HepG2 (cell line): ENCODE results near the gene CAPN9.
A peak's percentile ranks its signal among the peaks of the same experiment; 100 is the strongest.

Source experiments
- CEBPB ChIP-seq: IDR thresholded peaks from 2 replicates; pipeline ENCODE4 v1.6.1; 2011; ENCODE audit warnings: low read depth, low read length, improper control_type of control experiment, borderline replicate concordance
- CTCF ChIP-seq: sonication (generic); formaldehyde crosslinking; IDR thresholded peaks from 2 replicates; pipeline ENCODE4 v1.5.0; 2020; ENCODE audit warnings: mild to moderate bottlenecking, missing genetic modification reagents, moderate library complexity
- IKZF5 ChIP-seq: IDR thresholded peaks from 2 replicates; pipeline ENCODE4 v1.6.1; 2018; ENCODE audit warnings: missing genetic modification reagents, mild to moderate bottlenecking, missing compliant biosample characterization
- PCBP1 ChIP-seq: fragments of 200-400 bp; formaldehyde crosslinking; IDR thresholded peaks from 2 replicates; pipeline ENCODE4 v1.6.1; 2017; ENCODE audit warnings: mild to moderate bottlenecking, low read depth, low read length, borderline replicate concordance
- POLR2G ChIP-seq: fragments of 200-400 bp; formaldehyde crosslinking; IDR thresholded peaks from 2 replicates; pipeline ENCODE4 v1.6.1; 2018; ENCODE audit warnings: mild to moderate bottlenecking, low read depth, low read length, moderate library complexity
- REPIN1 ChIP-seq: sonication (generic); formaldehyde crosslinking; IDR thresholded peaks from 2 replicates; pipeline ENCODE4 v1.8.0; 2022; ENCODE audit warnings: missing genetic modification reagents, low read depth, mild to moderate bottlenecking, borderline replicate concordance
- SNRNP70 ChIP-seq: fragments of 200-400 bp; formaldehyde crosslinking; IDR thresholded peaks from 2 replicates; pipeline ENCODE4 v1.6.1; 2017; ENCODE audit warnings: mild to moderate bottlenecking, low read depth, low read length, moderate library complexity
- SP1 ChIP-seq, 2 experiments: fragments of 450-650 bp in 1 of 2; sonication (generic) in 1 of 2; formaldehyde crosslinking in 1 of 2; IDR thresholded peaks; 2 replicates each; pipeline versions ENCODE4 v1.4.0 to v1.6.1; 2016 to 2020; ENCODE audit warnings: missing genetic modification reagents in 1 of 2
- THRA ChIP-seq: sonication (generic); formaldehyde crosslinking; IDR thresholded peaks from 2 replicates; pipeline ENCODE4 v1.4.0; 2020; ENCODE audit warnings: missing genetic modification reagents, borderline replicate concordance
- TSC22D2 ChIP-seq: sonication (generic); formaldehyde crosslinking; IDR thresholded peaks from 2 replicates; pipeline ENCODE4 v1.5.1; 2020; ENCODE audit warnings: missing genetic modification reagents, mild to moderate bottlenecking, borderline replicate concordance
- ZBTB10 ChIP-seq: sonication (generic); formaldehyde crosslinking; IDR thresholded peaks from 2 replicates; pipeline ENCODE4 v1.4.0; 2020; ENCODE audit warnings: missing genetic modification reagents, borderline replicate concordance
- ZNF3 ChIP-seq: IDR thresholded peaks from 2 replicates; pipeline ENCODE4 v1.7.0; 2017; ENCODE audit warnings: inconsistent platforms
- ZNF780A ChIP-seq: sonication (generic); formaldehyde crosslinking; IDR thresholded peaks from 2 replicates; pipeline ENCODE4 v1.8.0; 2022; ENCODE audit warnings: mild to moderate bottlenecking, missing genetic modification reagents, moderate library complexity

- TF ChIP-seq ZBTB10 (no peak), ZNF3 (CRISPR knock-in tag) (no peak), CTCF (CRISPR knock-in tag) (no peak), CEBPB (no peak), THRA (no peak), TSC22D2 (CRISPR knock-in tag) (0 out of 2 replicates have a peak, but pooled peaks have one; percentile 12), REPIN1 (CRISPR knock-in tag) (no peak), POLR2G (no peak; the same call in 1 of the 2 replicates), SP1 (IDR thresholded peaks at IDR 0.05) (no peak), SP1 (CRISPR knock-in tag; IDR thresholded peaks at IDR 0.05) (no peak), PCBP1 (no peak), SNRNP70 (no peak), ZNF780A (no peak), IKZF5 (CRISPR knock-in tag) (no peak)
Measured at GRCh38 chr1:230710543-230710904, 36.7 kb upstream of the CAPN9 start.
